ENCODE results near the gene CTNND1.

DNA sequence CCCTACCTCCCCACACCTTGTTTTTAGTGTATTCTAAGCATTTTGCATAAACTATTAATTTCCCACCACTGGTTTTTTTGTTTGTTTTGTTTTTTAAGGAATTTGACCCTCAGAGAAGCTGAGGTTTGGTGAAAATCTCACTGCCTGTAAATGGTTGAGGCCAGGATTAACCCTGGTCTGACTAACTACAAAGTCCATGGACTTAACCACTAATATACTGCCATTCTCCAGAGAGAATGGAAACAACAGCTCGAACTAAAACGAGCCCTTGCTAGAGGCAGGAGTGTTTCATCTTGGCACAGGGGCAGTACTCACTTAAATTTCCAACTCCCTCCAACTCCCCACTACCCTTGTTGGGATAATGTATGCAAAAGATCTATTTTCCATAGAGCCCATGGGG lies 3.0 kb downstream of the CTNND1 start:
- TF ChIP-seq POLR2A (IDR thresholded peaks at IDR 0.05; ENCODE audit: low read depth, low read length) = no peak
- no peak for TF ChIP-seq PAX5 (IDR thresholded peaks at IDR 0.05; ENCODE audit: insufficient read depth, low read length, severe bottlenecking)
